GM21786 (cell line): Measurements from ENCODE around the gene HBE1.
"Not testable (repeated sequence)": the region's sequence is repeated elsewhere in the genome, so short reads cannot be mapped to it uniquely, and the experiment has no call there.

Source experiments
- ATAC-seq: cut with Tn5 transposase; IDR thresholded peaks from one replicate; pipeline ENCODE4 v1.9.1; 2021; ENCODE audit not compliant: unreplicated experiment

The HBE1 gene

DNA sequence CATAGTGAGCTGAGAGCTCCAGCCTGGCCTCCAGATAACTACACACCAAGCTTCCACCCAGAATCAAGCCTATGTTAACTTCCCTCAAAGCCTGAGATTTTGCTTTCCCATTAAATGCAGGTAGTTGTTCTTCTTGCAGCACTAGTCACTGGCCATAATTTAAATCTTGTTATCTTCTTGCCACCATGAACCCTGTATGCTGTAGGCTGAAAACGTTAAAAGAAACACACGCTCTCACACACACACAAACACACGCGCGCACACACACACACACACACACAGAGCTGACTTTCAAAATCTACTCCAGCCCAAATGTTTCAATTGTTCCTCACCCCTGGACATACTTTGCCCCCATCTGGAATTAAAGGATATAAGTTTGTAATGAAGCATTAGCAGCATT, 16.3 kb downstream of the HBE1 start:
- ATAC-seq, result not testable (repeated sequence)

DNA sequence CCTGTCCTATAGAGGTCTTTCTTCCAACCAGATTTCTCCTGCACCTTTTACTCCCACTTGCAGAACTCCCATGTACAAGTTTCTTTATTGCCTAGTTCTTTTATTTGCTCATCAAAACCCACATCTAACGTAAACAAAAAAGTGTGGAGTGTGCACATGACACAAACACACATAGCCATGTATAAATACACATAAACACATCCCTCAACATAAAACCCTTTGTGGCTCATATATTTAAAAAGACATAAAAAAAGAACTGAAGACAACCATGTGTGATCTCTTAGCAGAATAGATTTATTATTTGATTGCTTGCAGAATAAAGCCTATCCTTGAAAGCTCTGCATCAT, 16.9 kb downstream of the HBE1 start:
- no peak for ATAC-seq

DNA sequence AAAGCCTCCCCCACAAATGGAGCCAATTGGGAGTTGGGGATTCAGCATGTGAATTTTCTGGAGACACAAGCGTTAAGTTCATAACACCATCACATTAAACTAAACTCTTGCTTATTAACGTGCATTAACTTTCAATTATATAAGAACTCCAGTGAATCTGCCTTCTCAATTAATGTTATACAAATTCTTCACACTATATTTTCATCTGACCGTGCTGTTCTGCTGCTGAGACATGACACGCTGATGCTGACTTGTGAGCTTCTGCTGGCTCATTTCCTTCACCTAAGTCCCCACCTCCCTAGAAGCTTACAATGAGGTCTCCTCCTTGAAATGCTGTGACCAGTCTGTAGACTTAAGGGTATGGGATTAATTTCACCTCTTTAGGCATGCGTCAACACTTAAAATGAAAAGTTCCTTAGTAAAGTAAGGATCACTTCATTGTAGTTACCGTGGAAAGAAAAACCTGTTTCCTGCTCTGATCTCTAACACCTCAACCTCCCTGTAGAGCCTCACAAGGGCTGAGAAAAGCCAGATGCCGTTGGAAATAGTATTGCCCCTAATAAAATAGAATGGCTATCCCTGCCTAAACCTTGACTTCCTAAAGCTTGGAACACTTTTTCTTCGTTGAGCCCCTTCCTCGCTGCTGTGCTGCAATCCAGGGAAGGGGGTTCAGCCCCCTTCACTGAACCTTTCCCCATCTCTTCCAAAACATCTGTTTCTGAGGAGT, 17.4 kb downstream of the HBE1 start:
- no peak for ATAC-seq

DNA sequence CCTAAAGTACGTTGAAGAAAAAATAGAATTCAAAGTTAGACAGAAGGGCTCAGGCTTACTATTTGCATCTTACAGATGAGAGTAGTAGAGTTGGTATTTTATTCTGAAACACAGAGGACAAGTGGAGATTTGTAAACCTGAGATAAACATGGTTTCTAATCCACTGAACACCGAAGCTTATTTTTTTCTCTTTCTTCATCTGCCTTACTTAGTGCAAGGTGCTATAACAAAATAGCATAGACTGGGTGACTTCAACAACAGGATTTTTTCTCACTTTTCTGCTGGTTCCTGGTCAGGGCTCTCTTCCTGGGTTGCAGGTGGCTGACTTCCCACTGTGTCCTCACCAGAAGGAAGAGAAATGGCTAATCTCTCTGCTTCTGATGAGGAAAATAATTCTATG, 18.0 kb downstream of the HBE1 start:
- ATAC-seq, result no peak

DNA sequence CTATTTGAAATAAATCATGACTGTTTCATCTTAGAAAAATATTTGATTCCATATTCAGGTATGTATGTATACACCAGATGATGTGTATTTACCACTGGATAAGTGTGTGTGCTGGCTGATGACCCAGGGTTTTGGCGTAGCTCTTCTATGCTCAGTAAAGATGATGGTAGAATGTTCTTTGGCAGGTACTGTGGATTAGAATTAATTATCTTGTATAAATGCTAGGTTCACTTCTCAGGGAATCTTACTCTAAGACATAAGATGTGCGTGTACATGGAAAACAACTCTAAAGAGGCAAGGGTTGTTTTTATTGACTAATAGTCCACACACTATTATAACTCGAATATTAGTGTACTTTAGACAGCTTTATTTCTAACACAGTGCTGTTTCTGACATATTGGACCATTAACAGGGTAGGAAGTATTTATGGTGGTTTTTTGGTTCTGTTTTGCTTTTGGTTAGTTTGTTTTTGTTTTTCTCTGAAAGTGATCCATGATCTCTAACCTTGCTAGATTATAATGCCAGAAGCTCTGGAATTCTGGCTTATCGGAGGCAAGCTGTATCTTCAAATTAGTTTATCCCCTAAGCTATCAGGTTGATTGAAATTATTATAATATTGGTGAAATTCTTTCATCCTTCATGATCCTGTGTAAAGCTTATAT, 19.1 kb downstream of the HBE1 start:
- ATAC-seq, result no peak

DNA sequence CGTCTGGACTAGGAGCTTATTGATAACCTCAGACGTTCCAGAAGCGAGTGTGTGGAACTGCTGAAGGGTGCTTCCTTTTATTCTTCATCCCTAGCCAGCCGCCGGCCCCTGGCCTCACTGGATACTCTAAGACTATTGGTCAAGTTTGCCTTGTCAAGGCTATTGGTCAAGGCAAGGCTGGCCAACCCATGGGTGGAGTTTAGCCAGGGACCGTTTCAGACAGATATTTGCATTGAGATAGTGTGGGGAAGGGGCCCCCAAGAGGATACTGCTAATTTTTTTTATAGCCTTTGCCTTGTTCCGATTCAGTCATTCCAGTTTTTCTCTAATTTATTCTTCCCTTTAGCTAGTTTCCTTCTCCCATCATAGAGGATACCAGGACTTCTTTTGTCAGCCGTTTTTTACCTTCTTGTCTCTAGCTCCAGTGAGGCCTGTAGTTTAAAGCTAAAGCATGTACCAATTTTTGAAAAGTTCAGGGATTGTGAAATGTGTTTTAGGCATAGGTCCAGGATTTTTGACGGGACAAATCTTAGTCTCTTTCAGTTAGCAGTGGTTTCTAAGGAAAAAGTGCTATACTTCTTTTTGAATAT, 19.8 kb downstream of the HBE1 start, which contains the start of gene HBG1:
Gene HBG1 (minus strand): TSS at position 51 of the 590 bp plus-strand sequence. CDS start 53 bp downstream, outside the sequence.
- not testable (repeated sequence) for ATAC-seq

DNA sequence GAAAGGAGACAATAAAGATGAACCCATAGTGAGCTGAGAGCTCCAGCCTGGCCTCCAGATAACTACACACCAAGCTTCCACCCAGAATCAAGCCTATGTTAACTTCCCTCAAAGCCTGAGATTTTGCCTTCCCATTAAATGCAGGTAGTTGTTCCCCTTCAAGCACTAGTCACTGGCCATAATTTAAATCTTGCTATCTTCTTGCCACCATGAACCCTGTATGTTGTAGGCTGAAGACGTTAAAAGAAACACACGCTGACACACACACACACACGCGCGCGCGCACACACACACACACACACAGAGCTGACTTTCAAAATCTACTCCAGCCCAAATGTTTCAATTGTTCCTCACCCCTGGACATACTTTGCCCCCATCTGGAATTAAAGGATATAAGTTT, 21.2 kb downstream of the HBE1 start:
- not testable (repeated sequence) for ATAC-seq

DNA sequence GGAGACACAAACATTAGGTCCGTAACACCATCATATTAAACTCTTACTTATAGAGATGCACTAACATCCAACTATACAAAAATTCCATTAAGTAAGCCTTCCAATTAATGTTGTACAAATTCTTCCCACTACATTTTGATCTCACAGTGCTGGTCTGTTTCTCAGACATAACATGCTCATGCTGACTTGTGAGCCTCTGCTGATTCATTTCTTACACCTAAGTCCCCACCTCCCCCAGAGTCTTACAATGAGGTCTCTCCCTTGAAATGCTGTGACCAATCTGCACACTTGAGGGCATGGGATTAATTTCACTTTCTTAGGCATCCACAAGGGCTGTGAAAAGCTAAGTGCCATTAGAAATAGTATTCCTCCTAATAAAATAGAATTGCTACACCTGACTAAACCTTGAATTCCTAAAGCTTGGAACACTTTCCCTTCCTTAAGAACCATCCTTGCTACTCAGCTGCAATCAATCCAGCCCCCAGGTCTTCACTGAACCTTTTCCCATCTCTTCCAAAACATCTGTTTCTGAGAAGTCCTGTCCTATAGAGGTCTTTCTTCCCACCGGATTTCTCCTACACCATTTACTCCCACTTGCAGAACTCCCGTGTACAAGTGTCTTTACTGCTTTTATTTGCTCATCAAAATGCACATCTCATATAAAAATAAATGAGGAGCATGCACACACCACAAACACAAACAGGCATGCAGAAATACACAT, 22.1 kb downstream of the HBE1 start:
- ATAC-seq, result no peak

DNA sequence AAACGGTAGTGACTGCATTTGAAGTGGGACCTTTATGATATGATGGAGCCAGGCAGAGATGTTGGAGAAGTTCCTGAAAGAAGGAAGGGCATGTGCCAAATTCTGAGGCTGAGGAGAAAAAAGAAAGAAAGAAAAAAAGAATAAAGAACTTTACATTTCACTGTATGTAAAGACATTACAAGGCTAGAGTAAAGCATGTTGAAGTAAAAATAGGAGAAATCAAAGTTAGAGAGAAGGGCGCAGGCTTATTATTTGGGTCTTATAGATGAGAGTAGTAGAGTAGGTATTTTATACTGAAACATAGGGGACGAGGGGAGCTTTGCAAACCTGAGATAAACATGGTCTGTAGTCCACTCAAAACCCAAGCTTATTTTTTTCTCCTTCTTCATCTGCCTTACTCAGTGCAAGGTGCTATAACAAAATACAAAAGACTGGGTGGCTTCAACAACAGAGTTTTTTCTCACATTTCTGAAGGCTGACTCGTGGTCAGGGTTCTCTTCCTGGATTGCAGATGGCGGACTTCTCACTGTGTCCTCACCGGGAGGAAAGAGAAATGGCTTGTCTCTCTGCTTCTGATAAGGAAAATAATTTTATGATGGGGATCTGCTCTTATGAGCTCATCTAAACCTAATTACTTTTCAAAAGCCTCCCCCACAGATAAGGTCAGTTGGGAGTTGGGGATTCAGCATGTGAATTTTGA, 22.8 kb downstream of the HBE1 start:
- no peak for ATAC-seq

DNA sequence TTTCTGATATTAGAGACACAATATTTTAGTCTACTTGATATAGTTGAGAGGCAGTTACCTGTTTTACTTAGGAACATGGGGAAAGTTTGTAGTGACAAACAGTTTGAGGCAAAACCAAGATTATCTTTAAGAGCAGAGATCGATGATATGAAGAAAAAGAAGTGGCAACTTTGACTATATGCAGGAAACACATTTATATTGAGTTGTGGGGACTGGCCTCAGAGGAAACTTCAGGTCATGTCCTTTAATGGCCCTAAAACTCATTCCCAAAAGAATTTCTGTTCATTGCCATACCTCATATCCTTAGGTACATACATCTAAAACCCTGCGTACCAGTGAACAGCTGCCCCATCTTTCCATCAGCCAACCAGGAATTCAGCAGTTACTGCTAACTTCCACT, 24.6 kb downstream of the HBE1 start:
- no peak for ATAC-seq

DNA sequence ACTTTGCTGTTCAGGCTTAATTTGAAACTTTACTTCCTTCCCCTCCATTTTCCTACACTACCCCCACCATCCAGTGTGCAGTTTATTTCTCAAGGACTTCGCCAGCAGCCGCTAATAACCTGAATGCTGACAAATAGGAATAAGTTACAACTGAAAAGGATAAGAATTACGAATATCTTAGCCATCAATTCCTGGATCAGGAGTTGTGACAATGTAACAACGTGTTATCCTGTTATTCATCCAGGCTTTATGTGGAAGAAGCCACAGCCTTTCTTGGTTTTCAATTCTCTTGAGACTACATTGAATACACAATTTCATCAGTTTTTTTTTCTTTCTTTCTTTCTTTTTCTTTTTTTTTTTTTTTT, 25.9 kb downstream of the HBE1 start:
- no peak for ATAC-seq

DNA sequence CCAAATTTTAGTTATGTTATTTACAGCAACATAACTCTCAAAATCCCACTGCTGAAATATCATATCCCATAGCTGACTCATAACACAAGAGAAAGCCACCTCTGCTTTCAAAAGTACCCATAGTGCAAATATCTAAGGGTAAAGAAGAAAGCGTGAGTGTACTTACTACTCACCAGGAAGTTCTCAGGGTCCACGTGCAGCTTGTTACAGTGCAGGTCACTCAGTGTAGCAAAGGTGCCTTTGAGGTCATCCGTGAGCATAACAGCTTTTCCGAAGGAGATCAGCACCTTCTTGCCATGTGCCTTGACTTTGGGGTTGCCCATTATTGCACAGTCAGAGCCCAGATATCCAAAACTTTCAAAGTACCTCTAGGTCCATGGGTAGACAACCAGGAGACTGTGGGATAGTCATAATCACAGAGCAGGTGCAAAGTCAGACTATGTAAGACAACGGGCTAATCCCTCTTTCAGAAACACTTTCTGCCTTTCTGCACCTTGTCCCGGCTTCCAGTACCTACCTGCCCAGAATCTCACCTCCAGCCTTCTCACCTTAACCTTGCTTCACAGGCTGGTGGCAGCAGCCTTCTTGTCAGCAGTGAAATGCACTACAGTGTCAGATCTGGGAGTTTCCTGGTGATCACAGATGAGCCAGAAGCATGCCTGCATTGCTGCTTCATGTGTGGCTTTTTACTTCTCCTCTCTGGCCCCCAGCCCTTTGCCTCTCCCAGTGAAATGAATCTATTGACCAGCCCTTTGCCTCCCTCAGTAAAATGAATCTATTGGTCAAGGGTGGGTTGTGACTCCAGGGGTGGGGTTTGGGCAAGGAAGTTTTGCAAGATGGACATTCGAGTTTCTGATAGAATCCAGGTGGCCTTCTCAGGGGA, 26.6 kb downstream of the HBE1 start:
- no peak for ATAC-seq

DNA sequence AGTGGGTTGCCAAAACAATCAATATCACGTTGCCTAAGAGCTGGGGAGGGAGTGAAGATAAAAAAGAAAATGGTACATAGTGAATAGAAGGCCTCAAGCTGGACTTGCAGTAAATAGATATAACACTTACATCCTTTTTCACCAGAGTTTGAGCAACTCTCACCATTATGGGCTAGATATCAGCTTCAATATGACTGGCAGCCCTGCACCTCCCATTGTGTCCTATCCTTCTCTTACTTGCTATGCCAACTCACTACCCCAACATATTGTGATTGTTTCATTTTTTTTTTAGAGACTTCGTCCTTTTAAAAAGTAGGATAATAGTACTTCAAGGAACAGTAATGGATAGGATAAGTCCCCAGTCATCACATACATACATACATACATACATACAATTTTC, 27.5 kb downstream of the HBE1 start:
- no peak for ATAC-seq

DNA sequence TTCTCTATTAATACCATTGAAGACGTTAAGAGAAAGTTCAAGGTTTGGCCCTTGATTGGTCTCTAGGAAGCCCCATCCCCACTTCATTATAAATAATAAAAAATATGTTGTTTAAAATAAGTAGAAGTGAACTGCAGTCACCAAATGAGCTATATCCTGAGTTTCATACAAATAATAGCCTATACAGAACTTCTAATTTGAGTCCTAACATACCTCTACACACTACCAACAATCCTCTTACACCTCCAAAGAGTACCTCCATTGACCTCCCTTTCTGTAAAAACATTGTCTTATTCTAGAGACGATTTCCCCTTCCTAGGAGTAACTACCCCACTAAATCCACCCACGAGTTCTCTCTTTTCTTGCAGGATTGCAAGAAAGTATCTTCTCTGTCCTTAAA, 28.3 kb downstream of the HBE1 start:
- ATAC-seq, result no peak

DNA sequence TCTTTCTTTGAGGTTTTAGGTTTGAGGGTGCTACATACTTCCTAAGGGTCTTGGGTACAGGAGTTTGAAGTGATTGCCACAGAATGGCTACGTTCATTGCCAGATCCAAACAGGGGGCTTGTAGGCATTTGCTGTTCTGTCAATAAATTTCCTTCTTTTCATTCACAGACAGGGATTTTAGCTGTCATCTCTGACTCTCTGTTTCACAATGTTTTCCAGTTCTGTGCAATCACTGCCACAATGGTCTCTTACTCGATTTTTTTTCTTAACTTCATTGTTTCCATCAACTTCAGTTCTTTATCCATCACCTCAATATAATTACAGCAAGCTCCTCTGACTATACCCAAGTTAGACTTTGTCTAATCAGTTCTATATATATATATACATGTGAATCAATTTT, 29.3 kb downstream of the HBE1 start:
- ATAC-seq, result no peak

DNA sequence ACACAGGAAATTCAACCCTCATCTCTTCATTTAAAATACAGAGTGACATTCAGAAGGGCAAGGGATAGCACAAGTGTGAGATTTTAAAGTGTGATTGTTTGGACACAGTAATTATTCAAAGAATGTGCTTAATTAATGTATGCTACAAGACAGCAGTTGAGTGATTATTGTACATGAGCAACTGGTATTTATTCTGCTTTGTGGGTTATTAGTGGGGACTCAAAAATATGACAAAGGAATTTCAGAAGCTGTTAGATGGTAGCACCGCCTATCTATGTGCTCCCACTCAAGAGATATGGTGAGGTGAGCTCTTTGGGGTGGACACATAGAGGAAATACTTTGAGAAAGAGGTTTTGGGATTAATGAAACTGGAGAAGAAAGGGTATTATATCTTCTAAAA, 29.7 kb downstream of the HBE1 start:
- ATAC-seq, result no peak

DNA sequence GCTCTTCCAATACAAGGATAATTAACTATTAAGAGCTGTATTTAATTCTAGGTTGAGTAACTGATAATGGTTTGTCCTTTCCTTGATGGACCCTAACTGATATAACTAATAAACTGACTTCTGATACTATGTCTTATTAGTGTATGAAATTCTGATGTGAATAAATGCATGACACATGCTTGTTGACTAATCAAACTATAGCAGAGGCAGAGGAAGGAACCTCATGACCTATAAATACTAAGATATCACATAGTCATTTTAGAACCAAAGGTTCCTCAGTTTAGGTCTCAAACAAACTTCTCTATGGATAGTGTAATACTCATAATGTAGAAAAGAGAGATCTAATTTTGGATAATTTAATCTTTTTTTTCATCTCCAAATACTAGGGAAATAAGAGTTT, 30.7 kb downstream of the HBE1 start:
- ATAC-seq, result no peak

DNA sequence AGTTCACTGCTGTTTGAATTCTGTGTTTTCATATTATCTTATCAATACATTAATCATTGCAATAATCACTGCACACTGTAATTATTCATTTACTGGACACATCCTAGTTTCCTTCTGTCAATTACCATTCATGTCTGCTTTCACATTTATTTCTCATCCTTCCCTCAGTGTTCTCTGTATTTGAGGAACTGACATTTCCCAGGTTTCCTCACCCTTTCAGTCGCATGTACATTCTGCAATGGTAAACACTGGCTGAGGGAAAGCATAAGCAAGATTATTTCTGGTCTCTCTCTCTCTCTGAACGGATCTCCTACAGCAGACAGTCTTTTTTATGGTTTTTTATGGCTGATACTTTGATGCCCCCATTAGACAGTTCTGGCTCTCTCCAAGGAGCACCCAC, 31.3 kb downstream of the HBE1 start:
- ATAC-seq, result no peak

DNA sequence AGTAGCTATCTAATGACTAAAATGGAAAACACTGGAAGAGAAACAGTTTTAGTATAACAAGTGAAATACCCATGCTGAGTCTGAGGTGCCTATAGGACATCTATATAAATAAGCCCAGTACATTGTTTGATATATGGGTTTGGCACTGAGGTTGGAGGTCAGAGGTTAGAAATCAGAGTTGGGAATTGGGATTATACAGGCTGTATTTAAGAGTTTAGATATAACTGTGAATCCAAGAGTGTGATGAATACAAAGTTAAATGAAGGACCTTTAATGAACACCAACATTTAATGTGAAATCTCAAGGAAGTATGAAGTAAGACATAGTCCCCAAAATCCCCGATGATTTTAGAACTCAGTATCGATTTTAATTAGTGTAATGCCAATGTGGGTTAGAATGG, 32.3 kb downstream of the HBE1 start:
- ATAC-seq, result no peak

DNA sequence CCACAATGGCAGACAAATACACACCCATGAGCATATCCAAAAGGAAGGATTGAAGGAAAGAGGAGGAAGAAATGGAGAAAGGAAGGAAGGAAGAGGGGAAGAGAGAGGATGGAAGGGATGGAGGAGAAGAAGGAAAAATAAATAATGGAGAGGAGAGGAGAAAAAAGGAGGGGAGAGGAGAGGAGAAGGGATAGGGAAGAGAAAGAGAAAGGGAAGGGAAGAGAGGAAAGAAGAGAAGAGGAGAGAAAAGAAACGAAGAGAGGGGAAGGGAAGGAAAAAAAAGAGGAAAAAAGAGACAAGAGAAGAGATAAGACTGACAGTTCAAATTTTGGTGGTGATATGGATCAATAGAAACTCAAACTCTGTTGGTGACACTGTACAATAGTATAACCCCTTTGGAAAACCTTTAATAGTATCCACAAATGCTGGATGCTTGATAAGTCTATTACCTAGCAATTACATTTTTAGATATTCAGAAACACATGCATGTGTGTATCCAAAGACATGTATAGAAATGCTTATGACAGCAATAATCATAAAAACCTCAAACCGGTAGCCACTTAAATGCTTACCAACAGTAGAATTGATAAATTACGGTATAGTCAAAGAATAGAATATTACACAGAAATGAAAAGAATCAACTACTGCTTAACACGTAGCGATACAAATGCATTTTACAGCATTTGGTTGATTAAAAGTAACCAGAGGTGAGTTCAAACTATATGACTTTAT, 34.2 kb downstream of the HBE1 start:
- ATAC-seq, result no peak
